Measurements from ENCODE around the gene DEAF1. TPM values are rescaled to one million over a fixed set of nuclear protein-coding genes. Genes with fewer than 3 reads are reported as not detected.

DEAF1 gene
- total and polyA plus RNA-seq, 9 of the 15 experiments (the other 6 are each of a cell fraction or from before 2014, with no cell fraction given), result 2.0 to 69.1 (median 26.8) TPM

GRCh38 chr11:659532-660085 lies 35.4 kb downstream of the DEAF1 start:
- BruUV-seq (replicated peaks), result no TSS peak
- Histone ChIP-seq H3K27me3 (ENCODE audit: control insufficient read depth in 2 of 2, insufficient read depth in 2 of 2, low read length in 2 of 2) (no peaks in the 10 kb centered on the region), H3K27ac (ENCODE audit: extremely low read depth, low read depth, low read length) (no peak overlapping the region), H4K20me1 (replicated peaks; ENCODE audit: control insufficient read depth, insufficient read depth, low read length) (no peaks in the 10 kb centered on the region), H3K9ac (ENCODE audit: insufficient read depth in 1 of 2, low read depth in 2 of 2, low read length in 2 of 2) (no peak overlapping the region), H3K9me1 (ENCODE audit: control insufficient read depth, insufficient read depth, low read length) (no peaks in the 10 kb centered on the region), H3K4me2 (ENCODE audit: insufficient read depth, low read length) (no peak overlapping the region), H3K4me3 (no peak overlapping the region), H2AFZ (ENCODE audit: low read depth, low read length) (no peak overlapping the region), H3K4me1 (replicated peaks in 1 of 2; ENCODE audit: control insufficient read depth in 2 of 2, insufficient read depth in 2 of 2, low read length in 2 of 2) (peaks cover 0 to 29% of the 10 kb centered on the region in 2 experiments; a peak in 2 of 5 replicates), H3K79me2 (ENCODE audit: control insufficient read depth, insufficient read depth, low read length) (peaks cover 11% of the 10 kb centered on the region; the same call in 1 of the 3 replicates), H3K9me3 (replicated peaks; ENCODE audit: control insufficient read depth, insufficient read depth, low read depth, low read length) (no peaks in the 10 kb centered on the region), H3K36me3 (ENCODE audit: control insufficient read depth, insufficient read depth, low read length) (peaks cover 87% of the 10 kb centered on the region; the same call in 2 of the 3 replicates)
- no peak for ATAC-seq
- in situ Hi-C loops (cut with MboI), result no loop called here
- CTCF ChIA-PET (ENCODE audit: low intra/inter-chr PET ratio), result no interaction called here
- peak in 1 of 4 experiments; percentile 9 for DNase-seq (ENCODE audit: extremely low read depth in 1 of 4, low spot score in 3 of 4)
- 89% methylated on average over 16 of the region's 16 CpGs for WGBS (ENCODE audit: insufficient coverage, low coverage, missing lambda C conversion rate)
- POLR2A ChIA-PET, result interaction anchor here (0.7 to 1.2 kb wide), 2 partner anchors 36 to 48 kb away, joined by 3 to 4 read pairs; partner anchors contain the start of genes DEAF1 and TMEM80
- intact Hi-C loops (cut with micrococcal nuclease), result no loop called here
- no peak for FAIRE-seq
- TF ChIP-seq TSHZ1 (CRISPR knock-in tag; IDR thresholded peaks at IDR 0.05) (no peak), PHF8 (IDR thresholded peaks at IDR 0.05; ENCODE audit: borderline replicate concordance, low read length) (no peak), ZNF644 (tag; IDR thresholded peaks at IDR 0.05; ENCODE audit: low read depth) (no peak), RUNX1 (IDR thresholded peaks at IDR 0.05; ENCODE audit: low read depth) (no peak), ZNF23 (CRISPR knock-in tag; IDR thresholded peaks at IDR 0.05) (no peak), MBD2 (IDR thresholded peaks at IDR 0.05; ENCODE audit: borderline replicate concordance, low read depth) (no peak), CHD4 (IDR thresholded peaks at IDR 0.05; ENCODE audit: insufficient read depth, insufficient replicate concordance, low read depth, low read length, poor library complexity, severe bottlenecking) (no peak), HOXB6 (CRISPR knock-in tag; IDR thresholded peaks at IDR 0.05; ENCODE audit: borderline replicate concordance) (no peak), MBD1 (CRISPR knock-in tag; IDR thresholded peaks at IDR 0.05) (no peak), NFYB (IDR thresholded peaks at IDR 0.05; ENCODE audit: extremely low read depth, insufficient read length) (no peak), ZNF586 (CRISPR knock-in tag; conservative IDR thresholded peaks at IDR 0.05) (no peak), PRDM10 (IDR thresholded peaks at IDR 0.05; ENCODE audit: partially characterized antibody) (no peak)
